Caco-2 (cell line): Measurements from ENCODE around the gene CD55. TPM values are rescaled to one million over a fixed set of nuclear protein-coding genes. Genes with fewer than 3 reads are reported as not detected.

Experiments
- BruUV-seq: library from RNA; stranded (reverse); fragments of 400-500 nt; replicated peaks from 2 replicates; lab custom pipeline; 2021; lab: Mats Ljungman, UMichigan
- CTCF ChIA-PET: fragments of 300-600 bp; sonication (Branson Sonifier 250); formaldehyde crosslinking; loops from one replicate; lab custom pipeline; 2022; ENCODE audit warnings: antibody characterized with exemption; lab: Charles Lee
- POLR2A ChIA-PET: fragments of 300-600 bp; sonication (Branson Sonifier 250); formaldehyde crosslinking; loops from one replicate; lab custom pipeline; 2022; ENCODE audit warnings: antibody characterized with exemption; lab: Charles Lee
- DNase-seq, 2 experiments: peaks; one replicate each; pipeline versions ENCODE4 v3.0.0 to v3.0.0-alpha.2; 2020 to 2022
- H3K27me3 ChIP-seq: replicated peaks from 2 replicates; pipeline ENCODE4 v1.6.0; 2011; ENCODE audit warnings: low read length; ENCODE audit not compliant: control insufficient read depth, insufficient read depth
- H3K36me3 ChIP-seq: 2 replicates; pipeline ENCODE4 v1.5.1; 2011; ENCODE audit warnings: low read length; ENCODE audit not compliant: control insufficient read depth, insufficient read depth
- H3K4me1 ChIP-seq: fragments of 250-450 bp; sonication (Bioruptor Pico); 2 replicates; pipeline ENCODE4 v1.5.1; 2020; ENCODE audit warnings: mild to moderate bottlenecking
- H3K4me3 ChIP-seq: 2 replicates; pipeline ENCODE4 v1.5.1; 2011; ENCODE audit warnings: low read depth, mild to moderate bottlenecking, control low read depth, low read length
- H3K9me3 ChIP-seq: fragments of 250-450 bp; sonication (Bioruptor Pico); 2 replicates; pipeline ENCODE4 v1.5.1; 2020; ENCODE audit warnings: mild to moderate bottlenecking, moderate library complexity
- H3K27ac Mint-ChIP-seq: one replicate; pipeline ENCODE4 v1.8.0; 2022; ENCODE audit warnings: mixed read lengths; ENCODE audit not compliant: unreplicated experiment
- H3K27me3 Mint-ChIP-seq: one replicate; pipeline ENCODE4 v1.8.0; 2022; ENCODE audit warnings: mixed read lengths; ENCODE audit not compliant: insufficient read depth, unreplicated experiment
- H3K36me3 Mint-ChIP-seq: one replicate; pipeline ENCODE4 v1.8.0; 2022; ENCODE audit warnings: mild to moderate bottlenecking, mixed read lengths; ENCODE audit not compliant: insufficient read depth, unreplicated experiment
- H3K4me1 Mint-ChIP-seq: one replicate; pipeline ENCODE4 v1.8.0; 2022; ENCODE audit warnings: low read depth, mixed read lengths; ENCODE audit not compliant: unreplicated experiment
- H3K4me3 Mint-ChIP-seq: one replicate; pipeline ENCODE4 v1.8.0; 2022; ENCODE audit warnings: mild to moderate bottlenecking, moderate library complexity, mixed read lengths; ENCODE audit not compliant: unreplicated experiment
- H3K9me3 Mint-ChIP-seq: one replicate; pipeline ENCODE4 v1.8.0; 2022; ENCODE audit warnings: mixed read lengths; ENCODE audit not compliant: unreplicated experiment
- CTCF ChIP-seq, 2 experiments: fragments of 200-600 bp in 1 of 2; IDR thresholded peaks; 1 replicate in 1 of 2; 2 replicates in 1 of 2; pipeline versions ENCODE4 v1.5.1 to v1.8.0; 2011 to 2022; ENCODE audit warnings: antibody characterized with exemption in 1 of 2, control low read depth in 1 of 2, inconsistent platforms in 1 of 2, low read depth in 1 of 2, low read length in 1 of 2, mild to moderate bottlenecking in 1 of 2, moderate library complexity in 1 of 2; ENCODE audit not compliant: insufficient read depth in 1 of 2, severe bottlenecking in 1 of 2, unreplicated experiment in 1 of 2
- intact Hi-C: fragments of 100-400 bp; cut with micrococcal nuclease; formaldehyde crosslinking; loops from one replicate; pipeline ENCODE4 v1.10.0; 2022; ENCODE audit not compliant: unreplicated experiment
- total RNA-seq: library from RNA; stranded (reverse); gene quantifications from 2 replicates; pipeline ENCODE4 v1.2.3, GENCODE V29; 2022

CD55 gene
- total RNA-seq, 1 experiment from 2014 or later: 195 TPM

DNA sequence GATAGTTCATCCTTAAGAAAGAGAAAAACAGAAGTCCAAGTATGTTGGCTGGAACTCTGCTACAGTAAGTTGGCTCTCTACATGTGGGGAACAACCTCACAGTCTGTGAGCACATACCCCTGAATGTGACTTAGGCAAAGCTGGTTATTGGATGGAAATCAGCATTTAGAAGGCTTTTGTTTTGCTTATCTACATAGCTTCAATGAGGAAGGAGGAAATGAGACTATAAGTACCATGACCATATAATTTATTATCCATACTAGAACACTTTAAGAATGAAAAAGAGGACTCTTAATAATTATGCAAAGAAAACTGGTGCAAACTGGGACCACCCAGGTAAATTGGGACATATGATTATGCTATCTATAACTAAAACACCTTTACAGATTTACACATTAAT lies 31.7 kb upstream of the CD55 start:
- ChIA-PET POLR2A (no interaction called here), CTCF (no interaction called here)
- no TSS peak for BruUV-seq
- no peak for DNase-seq
- intact Hi-C loops: no loop called here
- H3K4me1 Mint-ChIP-seq: no peaks in the 10 kb centered on the region
- no peaks in the 10 kb centered on the region for H3K36me3 Mint-ChIP-seq
- no peak overlapping the region for H3K27ac Mint-ChIP-seq
- Histone ChIP-seq H3K4me3 (no peak overlapping the region), H3K36me3 (no peaks in the 10 kb centered on the region), H3K27me3 (no peaks in the 10 kb centered on the region), H3K9me3 (peaks cover 15% of the 10 kb centered on the region; the same call in 1 of the 2 replicates), H3K4me1 (no peaks in the 10 kb centered on the region)
- no peaks in the 10 kb centered on the region for H3K27me3 Mint-ChIP-seq
- peaks cover 24% of the 10 kb centered on the region for H3K9me3 Mint-ChIP-seq
- TF ChIP-seq CTCF (IDR thresholded peaks at IDR 0.05; ENCODE audit: insufficient read depth in 1 of 2, low read depth in 1 of 2, low read length in 1 of 2, severe bottlenecking in 1 of 2, unreplicated experiment in 1 of 2): no peak
- H3K4me3 Mint-ChIP-seq: no peak overlapping the region

DNA sequence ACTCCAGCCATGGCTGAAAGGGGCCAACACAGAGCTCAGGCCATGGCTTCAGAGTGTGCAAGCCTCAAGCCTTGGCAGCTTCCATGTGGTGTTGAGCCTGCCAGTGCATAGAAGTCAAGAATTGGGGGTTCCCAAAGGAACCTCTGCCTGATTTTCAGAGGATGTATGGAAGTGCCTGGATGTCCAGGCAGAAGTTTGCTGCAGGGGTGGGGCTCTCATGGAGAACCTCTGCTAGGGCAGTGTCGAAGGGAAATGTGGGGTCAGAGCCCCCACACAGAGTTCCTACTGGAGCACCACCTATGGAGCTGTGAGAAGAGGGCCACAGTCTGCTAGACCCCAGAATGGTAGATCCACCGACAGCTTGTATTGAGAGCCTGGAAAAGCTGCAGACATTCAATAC lies 29.8 kb upstream of the CD55 start:
- no peaks in the 10 kb centered on the region for H3K27me3 Mint-ChIP-seq
- ChIA-PET POLR2A (no interaction called here), CTCF (no interaction called here)
- intact Hi-C loops: no loop called here
- BruUV-seq: no TSS peak
- Histone ChIP-seq H3K4me3 (no peak overlapping the region), H3K4me1 (no peaks in the 10 kb centered on the region), H3K9me3 (peaks cover 15% of the 10 kb centered on the region; the same call in 1 of the 2 replicates), H3K27me3 (no peaks in the 10 kb centered on the region), H3K36me3 (no peaks in the 10 kb centered on the region)
- peaks cover 24% of the 10 kb centered on the region for H3K9me3 Mint-ChIP-seq
- DNase-seq: no peak
- no peak overlapping the region for H3K4me3 Mint-ChIP-seq
- H3K27ac Mint-ChIP-seq: no peak overlapping the region
- TF ChIP-seq CTCF (IDR thresholded peaks at IDR 0.05; ENCODE audit: insufficient read depth in 1 of 2, low read depth in 1 of 2, low read length in 1 of 2, severe bottlenecking in 1 of 2, unreplicated experiment in 1 of 2): no peak
- no peaks in the 10 kb centered on the region for H3K36me3 Mint-ChIP-seq
- no peaks in the 10 kb centered on the region for H3K4me1 Mint-ChIP-seq

- peaks cover 7% of the 10 kb centered on the region; the same call in 1 of the 2 replicates for H3K4me1 ChIP-seq
- intact Hi-C loops: no loop called here
- Mint-ChIP-seq H3K4me1 (peaks cover 13% of the 10 kb centered on the region), H3K27me3 (no peaks in the 10 kb centered on the region), H3K9me3 (peaks cover 11% of the 10 kb centered on the region), H3K27ac (no peak overlapping the region), H3K36me3 (no peaks in the 10 kb centered on the region), H3K4me3 (no peak overlapping the region)
- H3K9me3 ChIP-seq: 0 out of 2 replicates have a peak, but pooled peaks cover 6% of the 10 kb centered on the region
- no peak for TF ChIP-seq CTCF (IDR thresholded peaks at IDR 0.05; ENCODE audit: insufficient read depth in 1 of 2, low read depth in 1 of 2, low read length in 1 of 2, severe bottlenecking in 1 of 2, unreplicated experiment in 1 of 2)
- H3K4me3 ChIP-seq: no peak overlapping the region
- no peaks in the 10 kb centered on the region for H3K27me3 ChIP-seq
- no peak for DNase-seq
- CTCF ChIA-PET: no interaction called here
- BruUV-seq: no TSS peak
- POLR2A ChIA-PET: no interaction called here
- H3K36me3 ChIP-seq: no peaks in the 10 kb centered on the region
These were observed 23.3 kb upstream of the CD55 start for GRCh38 chr1:207298186-207298585.
